HG02840 (cell line): Measurements from ENCODE around the gene SEMA3A.

ENCODE experiments used
- ATAC-seq: cut with Tn5 transposase; IDR thresholded peaks from one replicate; pipeline ENCODE4 v1.9.1; 2021; ENCODE audit warnings: mild to moderate bottlenecking, moderate library complexity, moderate number of reproducible peaks; ENCODE audit not compliant: unreplicated experiment, low FRiP score

SEMA3A gene

DNA sequence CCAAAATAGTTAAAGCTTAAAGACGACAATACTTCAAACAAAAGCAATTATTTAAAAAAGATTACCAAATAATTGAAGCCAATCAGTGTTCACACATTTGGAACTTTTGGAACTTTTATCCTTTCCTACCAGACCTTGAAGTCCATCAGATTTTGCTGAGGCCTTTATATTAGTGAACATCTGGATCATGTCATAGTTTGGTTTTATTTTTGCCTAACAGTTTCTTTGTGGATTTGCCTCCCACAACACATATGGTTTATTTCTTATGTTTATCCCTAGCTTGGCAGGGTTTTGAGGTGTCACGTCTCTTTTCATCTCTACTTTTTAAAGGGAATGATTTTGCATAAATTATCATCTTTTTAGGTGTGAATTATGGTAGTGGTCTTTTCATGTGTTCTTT lies 242.4 kb downstream of the SEMA3A start:
- no peak for ATAC-seq

DNA sequence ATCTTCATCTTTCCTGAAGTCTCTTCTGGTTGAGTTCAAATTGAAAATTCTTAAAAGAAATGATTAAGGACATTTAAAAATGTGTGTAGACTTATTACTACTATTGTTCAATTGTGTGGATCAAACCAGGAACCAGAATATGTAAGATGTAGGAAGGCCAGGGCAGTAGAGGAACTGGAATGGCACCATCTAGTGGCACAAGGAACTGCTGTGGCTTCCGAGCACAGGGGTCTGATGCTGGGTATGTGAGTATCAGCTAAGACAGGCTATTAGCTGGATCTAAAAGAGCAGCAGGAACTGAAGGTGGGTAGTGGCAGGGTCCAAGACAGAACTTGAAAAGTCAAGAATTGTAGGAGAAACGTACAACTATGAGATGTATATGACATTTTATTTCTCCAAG lies 247.3 kb downstream of the SEMA3A start:
- ATAC-seq = no peak

DNA sequence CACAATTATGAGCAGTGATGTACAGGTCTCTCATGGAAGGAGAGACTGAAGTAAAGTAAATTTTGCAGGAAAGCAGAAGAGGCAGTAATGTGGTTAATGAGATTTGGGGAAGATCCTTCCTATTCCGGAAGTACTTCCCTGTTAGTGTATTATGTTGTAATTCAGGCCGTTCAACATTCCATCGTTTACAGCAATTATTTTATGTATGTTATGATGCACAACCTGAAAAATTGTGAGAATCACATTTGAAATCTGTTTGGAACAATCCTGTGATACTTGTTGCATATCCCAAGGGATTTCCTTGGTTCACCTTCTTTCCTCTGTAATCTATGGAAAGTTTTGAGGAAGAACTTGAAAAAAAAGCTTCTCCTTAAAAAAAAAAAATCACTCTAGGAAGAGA lies 247.8 kb downstream of the SEMA3A start:
- ATAC-seq = no peak

DNA sequence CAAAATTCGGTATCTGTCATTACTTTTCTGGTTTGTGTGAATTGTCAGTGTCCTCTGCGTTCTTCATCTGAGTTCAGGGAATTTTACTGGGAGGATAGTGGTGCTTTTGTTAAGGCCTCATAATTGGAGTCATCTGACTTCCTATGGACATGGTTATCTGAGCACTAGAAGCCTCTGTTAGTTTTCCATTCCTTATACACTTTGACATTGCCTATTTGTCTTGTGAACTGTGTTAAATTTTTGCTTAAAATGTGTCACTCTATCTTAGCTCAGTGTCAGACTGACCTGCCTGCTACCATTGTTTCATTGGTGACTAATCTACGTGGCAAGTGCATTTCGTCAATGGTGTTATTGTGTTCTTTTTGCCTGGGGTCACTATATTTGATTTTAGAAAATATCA lies 253.3 kb downstream of the SEMA3A start:
- no peak for ATAC-seq

DNA sequence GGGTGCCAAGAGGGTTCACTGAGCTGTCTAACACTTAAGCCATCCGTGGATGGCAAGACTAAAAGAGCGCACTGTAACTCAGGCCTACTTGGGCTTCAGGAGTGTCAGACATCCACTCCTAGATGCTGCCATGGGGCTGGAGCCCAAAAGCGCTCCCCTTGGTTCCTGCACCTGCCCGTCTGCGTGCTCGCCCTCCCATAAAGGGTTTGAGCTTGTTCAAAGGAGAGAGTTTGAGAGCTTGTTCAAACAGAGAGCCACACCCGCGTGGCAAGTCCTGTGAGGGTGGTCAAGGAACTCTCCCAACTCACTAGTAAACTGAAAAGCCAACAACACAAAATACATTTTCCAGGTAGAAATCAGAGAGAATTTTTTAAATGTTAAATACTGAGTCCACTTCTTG lies 256.7 kb downstream of the SEMA3A start:
- ATAC-seq = no peak

DNA sequence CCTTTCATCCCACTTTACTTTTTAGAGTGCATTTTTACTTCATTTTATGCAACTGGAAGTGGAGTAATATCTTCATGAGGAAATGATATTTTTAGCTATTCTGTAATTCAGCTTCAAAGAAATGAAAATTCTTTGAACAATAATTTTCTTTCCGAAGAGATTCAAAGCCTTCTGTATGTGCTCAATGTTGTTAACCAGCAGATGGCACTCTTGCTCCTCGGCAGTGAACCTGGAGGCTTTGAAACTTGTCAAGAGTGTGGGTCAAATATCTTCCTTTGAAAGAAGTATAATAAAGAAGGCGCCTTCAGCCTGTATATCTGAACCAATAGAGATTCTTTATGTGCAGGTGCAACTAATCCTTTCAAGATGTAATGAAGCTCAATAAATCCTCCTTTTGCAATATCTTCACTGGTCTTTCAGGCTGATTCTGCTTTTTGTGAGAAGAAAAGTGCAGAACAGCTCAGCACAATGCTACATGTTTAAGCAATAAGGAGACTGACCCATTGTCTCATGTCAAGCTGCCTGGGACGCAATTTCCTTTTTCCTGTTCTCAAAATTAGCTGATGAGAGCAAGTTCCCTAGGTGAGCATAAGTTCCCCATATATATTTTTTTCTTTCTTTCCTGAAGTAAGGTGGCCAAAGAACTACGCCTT lies 258.4 kb downstream of the SEMA3A start:
- peak; percentile 55 for ATAC-seq

DNA sequence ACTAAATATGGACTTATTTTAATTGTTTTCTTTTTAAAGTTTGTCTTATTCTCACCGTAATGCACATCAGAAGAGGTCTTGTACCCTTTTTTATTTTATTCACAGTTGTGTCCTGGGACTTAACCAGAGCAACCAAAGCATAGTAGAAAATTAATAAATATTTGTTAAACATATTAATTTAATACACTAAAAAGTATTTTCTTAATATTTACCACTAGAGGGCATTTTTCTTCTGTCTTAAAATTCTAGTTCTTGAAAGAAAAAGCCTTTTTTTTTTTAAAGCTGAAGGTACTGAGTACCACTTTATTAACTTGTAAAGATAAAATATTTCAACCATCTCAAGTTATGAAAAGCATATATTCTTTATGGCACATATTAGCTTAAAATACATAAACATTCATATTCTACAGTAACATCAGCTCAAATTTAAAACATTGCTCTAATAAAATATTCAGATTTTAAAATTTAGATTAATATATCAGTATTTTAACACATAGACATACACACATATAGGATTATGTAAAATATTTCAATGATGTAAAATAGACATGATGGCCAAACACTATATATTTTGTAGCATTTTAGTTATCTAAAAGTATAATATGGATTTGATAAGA lies 260.4 kb downstream of the SEMA3A start:
- no peak for ATAC-seq

DNA sequence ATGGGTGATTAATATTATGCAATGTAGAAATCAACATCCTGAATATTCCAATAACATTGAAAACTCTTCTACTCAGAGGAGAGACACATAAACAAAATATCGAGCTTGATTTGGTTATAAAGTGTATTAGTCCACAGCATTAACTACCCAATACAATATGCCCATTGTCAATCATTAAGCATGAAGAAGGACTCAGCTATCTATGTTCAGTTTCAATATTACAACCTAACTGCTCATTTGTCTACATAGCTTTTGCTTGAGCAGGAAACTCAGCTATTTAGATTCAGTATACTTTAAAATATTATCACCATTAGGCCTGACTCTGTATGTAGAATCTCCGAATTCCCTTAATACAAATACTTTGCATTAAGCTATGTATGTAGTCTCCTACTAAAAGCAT lies 262.6 kb downstream of the SEMA3A start:
- no peak for ATAC-seq

DNA sequence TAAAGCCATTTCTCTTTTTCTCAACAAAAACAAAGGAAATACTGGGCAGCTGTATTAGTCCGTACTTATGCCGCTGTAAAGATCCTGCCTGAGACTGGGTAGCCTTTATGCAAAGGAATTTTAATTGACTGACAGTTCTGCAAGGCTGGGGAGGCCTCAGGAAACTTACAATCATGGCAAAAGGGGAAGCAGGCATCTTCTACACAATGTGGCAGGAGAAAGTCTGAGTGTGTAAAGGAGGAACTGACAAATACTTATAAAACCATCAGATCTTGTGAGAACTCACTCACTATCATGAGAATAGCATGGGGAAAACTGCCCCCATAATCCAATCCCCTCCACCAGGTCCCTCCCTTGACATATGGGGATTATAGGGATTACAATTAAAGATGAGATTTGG lies 264.3 kb downstream of the SEMA3A start:
- no peak for ATAC-seq

DNA sequence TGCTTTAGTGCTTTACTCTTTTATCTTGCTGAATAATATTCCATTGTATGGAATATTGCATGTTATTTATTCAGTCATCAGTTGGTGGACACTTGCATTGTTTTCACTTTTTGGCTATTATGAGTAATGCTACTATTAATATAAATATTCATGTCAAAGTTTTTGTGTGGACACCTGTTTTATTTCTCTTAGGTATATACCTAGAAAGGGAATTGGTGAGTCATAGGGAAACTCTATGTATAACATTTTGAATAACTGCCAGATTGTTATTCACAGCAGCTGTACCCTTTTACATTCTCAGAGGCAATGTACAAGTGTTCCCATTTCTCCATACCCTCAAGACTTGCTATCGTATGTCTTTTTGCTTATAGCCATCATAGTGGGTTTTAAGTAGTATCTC lies 268.7 kb downstream of the SEMA3A start:
- ATAC-seq = peak; percentile 56

DNA sequence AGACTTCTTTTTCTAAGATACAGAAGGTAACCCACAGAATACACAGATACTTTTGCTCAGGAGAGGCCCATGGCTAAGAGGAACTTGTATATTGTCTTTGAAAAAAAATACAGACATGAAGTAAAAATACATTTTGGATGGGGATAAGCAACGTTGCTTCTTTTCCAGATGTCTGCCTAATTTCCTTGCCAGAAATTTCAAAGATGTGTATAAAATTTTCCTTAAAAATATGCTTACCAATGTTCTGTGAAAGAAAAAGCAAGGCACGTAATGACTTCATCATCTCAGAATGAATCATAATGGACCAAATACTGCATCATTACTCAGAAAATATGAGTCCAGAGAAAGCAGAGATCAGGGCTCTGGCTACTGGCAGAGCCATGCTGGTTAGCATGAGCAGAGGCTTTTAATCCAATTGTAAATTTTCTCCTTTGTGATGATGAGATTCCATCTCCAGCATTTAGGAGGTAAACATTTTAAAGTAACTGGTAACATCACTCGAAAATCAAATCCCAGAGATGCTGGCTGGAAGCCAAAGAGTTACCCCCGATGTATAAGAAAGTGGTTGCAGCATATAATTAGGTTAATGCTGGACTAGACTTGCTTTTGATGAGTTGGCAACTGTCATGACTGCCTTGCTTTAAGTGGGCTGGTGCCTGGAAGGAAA lies 272.5 kb downstream of the SEMA3A start:
- ATAC-seq = no peak

DNA sequence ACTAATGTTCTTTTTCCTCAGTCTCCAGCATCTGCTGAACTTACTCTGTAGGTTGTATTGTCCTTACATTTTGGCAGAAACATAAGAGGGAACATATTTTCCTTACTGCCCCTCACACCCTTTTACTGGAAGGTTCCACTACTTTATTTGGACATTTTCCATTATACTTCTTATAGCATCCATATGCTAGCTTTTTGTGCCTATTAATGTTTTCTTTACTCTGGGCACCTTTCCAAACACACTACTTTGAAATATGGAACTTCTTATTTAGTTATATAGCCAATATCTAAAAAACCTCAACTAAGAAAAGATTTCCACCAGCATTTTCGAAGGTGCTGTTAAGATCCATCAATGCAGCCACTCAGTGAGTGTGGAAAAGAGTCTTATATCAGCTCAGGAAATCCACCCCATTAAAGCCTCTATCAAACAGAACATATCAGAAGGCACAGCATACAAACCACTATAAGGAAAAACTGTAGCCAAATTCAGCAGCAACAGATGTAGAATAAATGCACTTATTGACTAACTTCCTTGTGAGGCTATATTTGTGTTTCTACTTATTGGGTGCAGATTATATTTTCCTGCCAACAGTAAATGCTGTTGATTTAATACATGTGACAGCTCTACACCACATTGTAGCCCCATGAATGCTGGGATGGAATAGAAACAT lies 273.2 kb downstream of the SEMA3A start:
- ATAC-seq = no peak

DNA sequence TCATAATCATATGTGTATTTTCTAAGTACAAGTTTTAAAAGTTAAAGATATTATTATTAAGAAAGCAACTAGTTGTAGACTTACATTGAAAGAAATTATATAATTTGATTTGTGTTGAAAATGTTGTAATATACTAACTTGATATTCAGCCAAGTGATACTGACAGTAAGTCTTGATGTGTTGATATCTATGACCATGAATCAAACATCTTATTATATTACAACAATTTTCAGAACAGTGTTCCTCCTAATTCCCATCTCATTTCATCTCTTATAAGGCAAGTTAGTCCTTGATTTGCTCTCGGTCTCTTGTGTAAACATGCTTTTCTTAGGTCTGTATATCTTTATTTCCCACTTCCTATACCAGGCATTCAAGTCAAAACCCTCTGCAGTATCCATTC lies 276.4 kb downstream of the SEMA3A start:
- no peak for ATAC-seq

DNA sequence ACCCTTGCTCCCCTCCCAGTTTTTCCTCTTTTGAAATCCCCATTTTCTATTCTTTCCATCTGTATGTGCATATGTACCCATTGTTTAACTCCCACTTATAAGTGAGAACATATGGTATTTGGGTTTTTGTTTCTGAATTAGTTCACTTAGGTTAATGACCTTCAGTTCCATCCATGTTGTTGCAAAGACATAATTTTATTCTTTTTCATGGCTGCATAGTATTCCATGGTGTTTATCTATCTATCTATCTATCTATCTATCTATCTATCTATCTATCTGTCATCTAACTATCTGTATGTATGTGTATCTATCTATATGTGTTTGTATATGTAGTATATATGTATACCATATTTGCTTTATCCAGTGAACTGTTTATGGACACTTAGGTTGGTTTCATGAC lies 281.4 kb downstream of the SEMA3A start:
- ATAC-seq = no peak

DNA sequence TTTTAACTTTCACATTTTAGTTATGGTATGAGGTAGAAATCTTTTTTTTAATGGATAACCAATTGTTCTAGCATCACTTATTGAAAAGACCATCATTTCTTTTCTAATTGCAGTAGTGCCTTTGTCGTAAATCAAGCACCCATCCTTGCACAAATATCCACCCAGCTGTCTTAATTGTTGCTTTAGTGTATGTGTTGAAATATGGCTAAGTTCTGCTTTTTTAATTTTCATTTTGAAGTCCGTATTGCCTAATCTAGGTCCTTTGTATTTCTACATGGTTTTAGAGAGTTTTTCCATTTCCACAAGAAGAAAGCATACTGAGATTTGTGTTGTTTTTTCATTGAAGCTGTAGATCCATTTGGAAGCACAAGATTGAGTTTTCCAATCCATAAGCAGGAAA lies 286.1 kb downstream of the SEMA3A start:
- ATAC-seq = no peak
